Measurements from ENCODE around the gene ZNF562.

The ZNF562 gene

DNA sequence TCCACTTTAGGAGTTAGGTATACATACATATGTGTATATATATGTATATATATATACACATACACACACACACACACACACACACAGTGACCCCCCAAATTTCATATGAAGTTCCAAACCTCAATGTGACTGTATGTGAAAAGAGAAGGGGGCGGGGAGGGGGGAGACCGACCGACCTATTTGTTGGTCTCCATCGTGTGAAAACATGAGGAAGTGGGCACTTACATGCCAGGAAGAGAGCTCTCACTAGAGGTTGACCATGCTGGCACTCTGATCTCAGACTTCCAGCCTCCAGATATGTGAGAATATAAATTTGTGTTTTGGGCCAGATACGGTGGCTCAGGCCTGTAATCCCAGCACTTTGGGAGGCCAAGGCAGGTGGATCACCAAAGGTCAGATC is 24.6 kb downstream of the ZNF562 start:
- intact Hi-C loops (cut with DNase I): no loop called here
- DNase-seq: no peak

DNA sequence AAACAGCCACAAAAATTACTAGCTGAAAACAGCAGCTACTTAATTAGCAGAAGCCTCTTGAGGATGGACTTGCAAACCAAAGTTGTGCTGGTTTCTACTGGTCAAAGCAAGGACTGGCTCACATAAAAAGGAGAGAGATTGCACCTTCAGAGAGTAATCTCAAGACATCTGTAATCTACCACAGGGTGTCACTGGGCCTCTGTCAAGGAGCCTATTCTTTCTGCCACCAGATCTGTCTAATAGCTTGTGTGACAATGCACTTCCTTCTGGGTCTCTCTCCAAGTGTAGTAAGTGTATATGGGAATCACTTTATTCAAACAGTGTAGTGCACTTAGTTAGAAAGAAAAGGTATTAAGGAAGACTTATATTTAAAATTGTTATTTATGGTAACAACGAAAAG is 29.4 kb downstream of the ZNF562 start:
- DNase-seq: no peak
- intact Hi-C loops (cut with DNase I): no loop called here

DNA sequence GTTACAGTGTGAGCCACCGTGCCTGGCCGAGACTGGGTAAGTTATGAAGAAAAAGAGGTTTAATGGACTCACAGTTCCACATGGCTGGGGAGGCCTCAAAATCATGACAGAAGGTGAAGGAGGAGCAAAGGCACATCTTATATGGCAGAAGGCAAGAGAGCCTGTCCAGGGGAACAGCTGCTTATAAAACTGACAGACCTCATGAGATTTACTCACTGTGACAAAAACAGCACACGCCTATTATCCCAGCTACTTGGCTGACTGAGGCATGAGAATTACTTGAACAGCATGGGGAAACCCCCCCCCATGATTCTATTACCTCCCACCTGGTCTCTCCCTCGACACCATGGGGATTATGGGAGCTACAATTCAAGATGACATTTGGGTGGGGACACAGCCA is 30.4 kb downstream of the ZNF562 start:
- no peak for DNase-seq
- intact Hi-C loops (cut with DNase I): no loop called here

DNA sequence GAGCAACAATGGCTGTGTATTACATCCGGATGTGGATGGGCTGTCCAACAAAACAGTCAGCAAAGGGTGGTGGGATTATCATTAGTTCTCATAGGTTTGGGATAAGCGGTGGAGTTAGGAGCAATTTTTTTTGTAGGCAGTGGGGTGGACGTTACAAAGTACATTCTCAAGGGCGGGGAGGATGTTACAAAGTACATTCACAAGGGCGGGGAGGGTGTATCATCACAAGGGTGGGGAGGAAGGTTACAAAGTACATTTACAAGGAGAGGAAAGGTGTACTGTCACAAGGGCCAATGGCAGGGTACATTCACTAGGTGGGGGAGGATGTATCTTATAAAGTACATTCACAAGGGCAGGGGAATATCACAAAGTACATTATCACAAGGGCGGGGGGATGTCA is 33.1 kb downstream of the ZNF562 start:
- intact Hi-C loops (cut with DNase I): no loop called here
- no peak for DNase-seq

DNA sequence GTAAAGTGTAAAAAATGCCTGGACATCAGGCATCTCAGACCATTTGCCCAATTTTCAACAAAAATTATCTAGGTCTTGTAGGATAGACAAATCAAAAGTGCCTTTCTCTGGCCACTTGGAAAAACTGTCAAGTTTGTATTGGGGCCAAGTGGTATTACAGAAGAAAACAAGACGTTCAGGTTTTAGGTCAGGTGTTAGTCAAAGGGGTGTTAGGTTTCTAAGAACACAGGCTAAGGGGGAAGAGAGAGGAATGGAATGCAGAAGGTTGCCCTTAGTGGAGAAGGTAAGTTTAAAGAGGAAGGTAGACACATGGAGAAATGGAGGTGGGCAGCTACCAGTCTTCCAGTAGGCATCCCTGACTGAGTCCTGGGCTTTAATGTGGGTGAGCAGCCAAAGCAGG is 33.9 kb downstream of the ZNF562 start:
- DNase-seq: no peak

DNA sequence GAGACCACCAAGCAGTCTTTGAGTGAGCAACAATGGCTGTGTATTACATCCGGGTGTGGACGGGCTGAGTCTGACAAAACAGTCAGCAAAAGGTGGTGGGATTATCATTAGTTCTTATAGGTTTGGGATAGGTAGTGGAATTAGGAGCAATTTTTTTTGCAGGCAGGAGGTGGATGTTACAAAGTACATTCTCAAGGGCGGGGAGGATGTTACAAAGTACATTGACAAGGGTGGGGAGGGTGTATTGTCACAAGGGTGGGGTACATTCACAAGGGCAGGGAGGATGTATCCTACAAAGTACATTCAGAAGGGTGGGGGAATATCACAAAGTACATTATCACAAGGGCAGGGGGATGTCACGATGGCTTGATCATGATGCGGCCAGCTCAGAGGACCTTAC is 38.9 kb downstream of the ZNF562 start:
- intact Hi-C loops (cut with DNase I): no loop called here
- DNase-seq: no peak

More for the DNA sequence above, 33.9 kb downstream of the ZNF562 start:
- intact Hi-C loops (cut with DNase I): no loop called here

DNA sequence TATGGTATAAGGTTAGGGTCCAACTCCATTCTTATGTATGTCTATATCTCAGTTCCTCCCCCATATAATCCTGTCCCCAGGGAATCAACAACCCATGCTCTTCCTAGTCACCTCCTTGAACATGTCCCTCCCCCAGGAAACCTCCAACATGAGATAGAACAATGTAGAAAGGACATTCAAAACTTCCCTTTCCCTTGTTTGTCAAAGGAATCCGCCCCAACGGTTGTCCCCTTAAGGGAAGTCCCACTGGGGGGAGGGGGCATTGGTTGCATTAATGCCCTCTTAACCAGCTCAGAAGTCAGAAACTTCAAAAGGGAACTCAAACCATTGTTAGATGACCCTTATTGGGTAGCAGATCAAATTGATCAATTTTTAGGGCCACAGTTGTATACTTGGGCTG is 47.0 kb downstream of the ZNF562 start:
- intact Hi-C loops (cut with DNase I): no loop called here
- no peak for DNase-seq

DNA sequence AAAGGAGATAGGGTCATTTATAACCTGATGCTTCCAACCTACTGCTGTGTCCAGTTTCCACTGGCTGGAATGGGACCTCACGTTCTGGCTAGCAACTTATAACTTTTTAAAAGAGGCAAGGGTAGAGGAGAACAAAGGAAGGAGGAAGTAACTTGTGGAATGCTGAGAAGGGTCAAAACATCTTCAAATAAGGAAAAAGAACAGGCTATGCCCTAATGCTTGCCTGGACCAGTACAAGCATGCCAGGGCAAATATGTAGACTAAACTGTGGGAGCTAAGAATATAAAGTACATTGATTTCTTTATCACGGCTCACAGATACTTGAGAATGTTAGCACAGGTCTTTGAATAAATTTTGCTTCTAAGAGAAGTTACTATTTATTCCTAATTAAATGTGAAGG is 52.4 kb downstream of the ZNF562 start:
- DNase-seq: no peak
- intact Hi-C loops (cut with DNase I): no loop called here

DNA sequence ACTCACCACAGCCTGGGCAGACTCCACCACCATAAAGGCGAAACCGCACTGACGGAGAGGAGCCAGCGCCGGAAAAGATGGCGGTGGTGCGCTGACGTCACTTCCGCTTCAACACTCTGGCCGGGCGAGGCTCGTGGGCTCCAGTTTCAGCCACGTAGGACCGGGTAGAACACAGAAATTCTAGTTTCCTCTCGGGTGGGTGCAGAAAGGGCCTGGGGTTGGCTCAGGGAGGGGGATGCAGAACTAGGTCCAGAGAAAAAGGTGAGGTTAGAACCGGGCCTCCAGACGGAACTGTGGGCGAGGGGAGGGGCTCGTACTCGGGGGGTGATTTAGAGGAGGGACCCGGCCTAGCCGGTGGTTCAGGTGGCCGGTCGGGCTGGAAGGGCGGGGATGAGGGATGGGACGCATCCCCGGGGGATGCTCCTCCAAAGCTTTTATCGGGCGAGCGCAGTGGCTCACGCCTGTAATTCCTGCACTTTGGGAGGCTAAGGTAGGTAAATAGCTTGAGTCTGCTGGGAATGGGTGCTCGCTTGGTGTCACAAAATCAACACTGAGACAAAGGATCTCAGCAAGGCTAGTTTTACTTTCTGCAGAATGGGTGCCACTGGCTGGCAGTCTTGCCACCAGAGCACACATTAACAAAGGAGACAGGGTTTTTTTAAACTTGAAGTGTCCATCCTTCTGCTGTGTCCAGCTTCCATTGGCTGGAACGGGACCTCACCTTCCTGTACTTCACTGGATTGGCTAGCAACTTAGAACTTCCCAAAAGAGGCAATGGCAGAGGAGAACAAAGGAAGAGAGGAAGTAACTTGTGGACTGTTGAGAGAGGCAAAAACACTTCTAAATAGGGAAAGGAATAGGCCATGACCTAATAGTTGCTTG is 53.5 kb downstream of the ZNF562 start, which contains the start of gene ZNF561:
Gene ZNF561, minus strand, starts transcription at position 77 of the 882 bp plus-strand sequence. CDS start 1,776 bp downstream, outside the sequence.
- intact Hi-C loops (cut with DNase I): loop anchor here (2.0 kb wide), 2 partner anchors 37 to 53 kb away; partner anchors contain the start of genes ZNF121 and ZNF562
- peak; percentile 81 to 97 (median 89) for DNase-seq

DNA sequence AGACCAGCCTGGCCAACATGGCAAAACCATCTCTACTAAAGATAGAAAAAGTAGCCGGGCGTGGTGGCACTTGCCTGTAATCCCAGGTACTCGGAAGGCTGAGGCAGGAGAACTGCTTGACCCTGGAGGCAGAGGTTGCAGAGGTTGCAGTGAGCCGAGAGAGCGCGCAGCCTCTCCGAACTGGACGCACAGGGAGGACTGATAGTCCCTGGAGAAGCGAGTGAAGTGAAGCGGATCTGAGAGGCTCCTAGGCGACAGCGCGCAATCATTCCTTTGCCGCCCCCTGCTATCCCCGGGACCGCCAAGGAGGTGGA is 54.1 kb downstream of the ZNF562 start:
- DNase-seq: no peak
- intact Hi-C loops (cut with DNase I): loop anchor here (2.0 kb wide), 2 partner anchors 36 to 54 kb away; partner anchors contain the start of genes ZNF121 and ZNF562

DNA sequence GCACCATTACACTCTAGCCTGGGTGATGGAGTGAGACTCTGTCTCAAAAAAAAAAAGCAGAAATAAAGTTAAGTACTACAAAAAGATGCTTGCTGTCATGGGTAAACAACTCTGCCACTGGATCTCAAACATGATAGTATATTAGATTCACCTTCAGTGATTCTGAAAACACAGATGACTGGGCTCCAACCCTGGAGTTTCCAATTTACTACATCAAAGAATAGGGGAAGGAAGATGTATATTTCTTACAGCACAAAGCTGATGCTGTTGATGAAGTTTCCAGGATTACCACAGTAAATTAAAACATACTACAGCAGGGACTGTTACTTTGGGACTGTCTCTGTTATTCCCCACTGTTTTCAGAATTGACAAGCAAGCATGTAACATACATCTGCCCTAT is 59.1 kb downstream of the ZNF562 start:
- DNase-seq: no peak
- intact Hi-C loops (cut with DNase I): no loop called here

DNA sequence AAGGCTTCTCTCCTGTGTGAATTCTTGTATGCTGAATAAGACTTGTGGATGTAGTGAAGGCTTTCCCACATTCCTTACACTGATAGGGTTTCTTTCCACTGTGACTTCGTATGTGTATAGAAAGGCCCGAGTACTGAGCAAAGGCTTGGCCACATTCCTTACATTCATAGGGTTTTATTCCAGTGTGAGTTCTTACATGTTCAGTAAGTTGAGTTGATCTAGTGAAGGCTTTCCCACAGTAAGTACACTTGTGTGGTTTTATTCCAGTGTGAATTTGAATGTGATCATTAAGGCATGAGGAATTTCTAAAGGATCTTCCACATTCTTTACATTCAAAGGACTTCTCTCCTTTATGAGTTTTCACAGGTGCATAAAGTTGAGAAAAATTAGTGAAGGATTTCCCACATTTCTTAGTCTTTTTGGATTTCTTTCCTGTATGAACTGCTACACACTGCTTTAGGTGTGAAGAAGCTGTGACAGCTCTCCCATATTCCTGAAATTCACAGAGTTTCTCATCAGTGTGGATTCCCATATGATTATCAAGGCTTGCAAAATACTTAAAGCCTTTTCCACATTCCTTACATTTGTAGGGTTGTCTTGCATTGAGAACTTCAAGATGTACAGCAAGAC is 64.3 kb downstream of the ZNF562 start:
- intact Hi-C loops (cut with DNase I): no loop called here
- no peak for DNase-seq

DNA sequence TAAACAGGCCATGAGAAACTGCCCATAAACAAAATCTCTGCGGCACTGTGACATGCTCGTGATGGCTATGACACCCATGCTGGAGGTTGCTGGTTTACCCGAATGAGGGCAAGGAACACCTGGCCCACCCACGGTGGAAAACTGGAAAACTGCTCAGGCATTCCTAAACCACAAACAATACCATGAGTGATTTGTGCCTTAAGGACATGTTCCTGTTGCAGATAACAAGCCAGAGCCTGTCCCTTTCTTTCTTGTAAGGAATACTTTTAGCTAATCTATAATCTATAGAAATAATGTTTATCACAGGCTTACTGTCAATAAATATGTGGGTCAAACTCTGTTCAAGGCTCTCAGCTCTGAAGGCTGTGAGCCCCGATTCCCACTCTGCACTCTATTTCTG is 66.0 kb downstream of the ZNF562 start:
- DNase-seq: no peak
- intact Hi-C loops (cut with DNase I): no loop called here

DNA sequence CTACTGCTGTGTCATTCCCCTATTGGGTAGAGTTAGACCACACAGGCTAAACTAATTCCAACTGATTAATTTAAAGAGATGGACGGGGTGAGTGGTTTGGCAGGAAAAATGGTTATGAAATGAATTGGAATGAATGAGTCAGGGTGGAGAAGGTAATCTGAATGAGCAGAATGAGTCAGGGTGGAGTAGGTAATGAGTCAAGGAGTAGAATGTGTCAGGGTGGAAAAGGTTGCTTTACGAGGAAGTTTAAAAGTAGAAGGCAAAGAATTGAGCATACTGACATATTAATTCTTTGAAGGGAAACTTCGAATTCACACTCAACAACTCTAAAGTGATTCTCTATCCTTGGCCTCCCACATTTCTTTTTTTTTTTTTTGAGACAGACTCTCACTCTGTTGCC is 77.9 kb downstream of the ZNF562 start:
- intact Hi-C loops (cut with DNase I): no loop called here
- DNase-seq: no peak

Measured in posterior cingulate gyrus (tissue), 11 donors.